Suprapubic skin (tissue), 4 donors: ENCODE results near the gene PPFIA3. TPM values are rescaled to one million over a fixed set of nuclear protein-coding genes. Genes with fewer than 3 reads are reported as not detected.

Experiments
- DNase-seq, 2 donors: peaks; one replicate each; pipeline ENCODE4 v3.0.0-alpha.2; 2019; ENCODE audit warnings: low spot score in 2 of 2
- H3K27ac ChIP-seq: fragments of 200-600 bp; sonication (generic); one replicate; pipeline ENCODE4 v1.5.1; 2019
- H3K27me3 ChIP-seq: fragments of 200-600 bp; sonication (generic); one replicate; pipeline ENCODE4 v1.5.1; 2019
- H3K36me3 ChIP-seq: fragments of 200-600 bp; sonication (generic); one replicate; pipeline ENCODE4 v1.5.1; 2019
- H3K4me1 ChIP-seq: fragments of 200-600 bp; sonication (generic); one replicate; pipeline ENCODE4 v1.5.1; 2019
- H3K4me3 ChIP-seq: fragments of 200-600 bp; sonication (generic); one replicate; pipeline ENCODE4 v1.5.1; 2019; ENCODE audit warnings: mild to moderate bottlenecking
- H3K9me3 ChIP-seq: fragments of 200-600 bp; sonication (generic); one replicate; pipeline ENCODE4 v1.5.1; 2019
- EP300 ChIP-seq: sonication (generic); formaldehyde crosslinking; IDR thresholded peaks from one replicate; pipeline ENCODE4 v1.6.1; 2017; ENCODE audit warnings: antibody characterized with exemption
- POLR2A ChIP-seq, 2 donors: fragments of 450-650 bp; IDR thresholded peaks; one replicate each; pipeline ENCODE4 v1.6.1; 2017; ENCODE audit warnings: antibody characterized with exemption in 2 of 2, mild to moderate bottlenecking in 2 of 2, moderate library complexity in 2 of 2
- POLR2AphosphoS5 ChIP-seq, 3 donors: sonication (generic); formaldehyde crosslinking; IDR thresholded peaks; one replicate each; pipeline ENCODE4 v1.6.1; 2017; ENCODE audit warnings: antibody characterized with exemption in 3 of 3
- WGBS: methylation state at CpG from one replicate; pipeline ENCODE4 v1.1.5; 2018; 5-methylcytosine and 5-hydroxymethylcytosine counted together
- total RNA-seq, 4 donors: library from RNA; depleted of rRNA; stranded (reverse); fragments of >200 nt; gene quantifications; one replicate each; pipeline ENCODE4 v1.1.0, GENCODE V29; 2016
- TF ChIP-seq, protein P1 (sequence below), 2 donors: fragments of 200-600 bp in 1 of 2; fragments of 450-650 bp in 1 of 2; sonication (generic) in 1 of 2; IDR thresholded peaks; one replicate each; pipeline ENCODE4 v1.5.1; 2016 to 2019; ENCODE audit warnings: antibody characterized with exemption in 2 of 2, mild to moderate bottlenecking in 1 of 2, moderate library complexity in 1 of 2

Gene PPFIA3
- total RNA-seq, 4 donors from 2014 or later: 42.7 to 50.1 (median 46.6) TPM

DNA sequence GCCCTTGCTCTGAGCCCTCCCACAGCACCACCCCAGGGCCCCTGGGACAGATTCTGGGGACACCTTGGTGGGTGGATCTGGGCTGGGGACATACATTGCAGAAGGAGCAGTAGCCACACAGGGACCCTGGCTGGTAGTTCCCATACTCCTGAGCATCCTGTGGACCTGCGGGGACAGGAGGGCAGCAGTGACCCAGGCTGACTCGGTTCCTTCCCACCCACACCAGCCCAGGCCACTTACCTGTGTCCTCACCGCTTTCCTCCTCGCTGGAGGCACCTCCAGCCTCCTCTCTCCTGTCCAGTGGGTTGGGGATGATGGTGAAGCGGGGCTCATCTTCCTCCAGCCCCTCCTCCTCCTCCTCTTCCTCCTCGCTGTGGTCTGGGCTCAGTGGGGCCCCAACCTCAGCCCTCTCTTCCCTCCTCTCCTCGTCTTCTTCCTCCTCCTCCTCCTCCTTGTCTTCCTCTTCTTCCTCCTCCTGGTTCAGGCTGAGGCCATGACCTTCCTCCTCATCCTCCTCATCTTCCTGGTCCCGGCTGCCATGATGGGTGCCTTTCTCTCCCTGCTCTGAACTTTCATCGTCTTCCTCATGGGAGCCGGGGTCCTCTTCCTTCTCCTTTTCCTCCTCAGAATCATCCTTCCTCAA is 33.9 kb downstream of the PPFIA3 start:
- Histone ChIP-seq H3K27ac (no peak overlapping the region), H3K4me1 (peaks cover 43% of the 10 kb centered on the region), H3K27me3 (no peaks in the 10 kb centered on the region), H3K9me3 (no peaks in the 10 kb centered on the region), H3K36me3 (no peaks in the 10 kb centered on the region), H3K4me3 (no peak overlapping the region)
- no peak for DNase-seq
- 89% methylated on average over 10 of the region's 10 CpGs for WGBS
- TF ChIP-seq, protein P1, sequence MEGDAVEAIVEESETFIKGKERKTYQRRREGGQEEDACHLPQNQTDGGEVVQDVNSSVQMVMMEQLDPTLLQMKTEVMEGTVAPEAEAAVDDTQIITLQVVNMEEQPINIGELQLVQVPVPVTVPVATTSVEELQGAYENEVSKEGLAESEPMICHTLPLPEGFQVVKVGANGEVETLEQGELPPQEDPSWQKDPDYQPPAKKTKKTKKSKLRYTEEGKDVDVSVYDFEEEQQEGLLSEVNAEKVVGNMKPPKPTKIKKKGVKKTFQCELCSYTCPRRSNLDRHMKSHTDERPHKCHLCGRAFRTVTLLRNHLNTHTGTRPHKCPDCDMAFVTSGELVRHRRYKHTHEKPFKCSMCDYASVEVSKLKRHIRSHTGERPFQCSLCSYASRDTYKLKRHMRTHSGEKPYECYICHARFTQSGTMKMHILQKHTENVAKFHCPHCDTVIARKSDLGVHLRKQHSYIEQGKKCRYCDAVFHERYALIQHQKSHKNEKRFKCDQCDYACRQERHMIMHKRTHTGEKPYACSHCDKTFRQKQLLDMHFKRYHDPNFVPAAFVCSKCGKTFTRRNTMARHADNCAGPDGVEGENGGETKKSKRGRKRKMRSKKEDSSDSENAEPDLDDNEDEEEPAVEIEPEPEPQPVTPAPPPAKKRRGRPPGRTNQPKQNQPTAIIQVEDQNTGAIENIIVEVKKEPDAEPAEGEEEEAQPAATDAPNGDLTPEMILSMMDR (IDR thresholded peaks at IDR 0.05): no peak
- TF ChIP-seq POLR2A (IDR thresholded peaks at IDR 0.05) (no peak), EP300 (no peak), POLR2AphosphoS5 (IDR thresholded peaks at IDR 0.05) (no peak)

DNA sequence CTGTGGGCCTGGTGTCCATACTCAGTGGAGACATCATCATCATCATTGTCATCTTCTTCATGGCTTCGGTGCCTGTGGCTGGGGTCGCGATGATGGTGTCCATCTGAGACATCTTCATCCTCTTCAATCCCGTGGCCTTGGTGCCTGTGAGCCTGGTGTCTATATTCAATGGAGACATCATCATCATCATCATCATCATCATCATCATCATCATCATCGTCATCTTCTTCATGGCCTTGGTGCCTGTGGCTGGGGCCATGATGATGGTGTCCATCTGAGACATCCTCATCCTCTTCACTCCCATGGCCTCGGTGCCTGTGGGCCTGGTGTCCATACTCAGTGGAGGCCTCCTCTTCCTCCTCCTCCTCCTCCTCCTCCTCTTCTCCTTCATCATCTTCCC is 34.9 kb downstream of the PPFIA3 start:
- no peaks in the 10 kb centered on the region for H3K36me3 ChIP-seq
- no peaks in the 10 kb centered on the region for H3K9me3 ChIP-seq
- H3K4me3 ChIP-seq: no peak overlapping the region
- 89% methylated on average over 6 of the region's 6 CpGs for WGBS
- no peak for DNase-seq
- H3K27me3 ChIP-seq: no peaks in the 10 kb centered on the region
- H3K4me1 ChIP-seq: peaks cover 42% of the 10 kb centered on the region
- TF ChIP-seq, protein P1 (IDR thresholded peaks at IDR 0.05): no peak
- TF ChIP-seq POLR2A (IDR thresholded peaks at IDR 0.05) (no peak), POLR2AphosphoS5 (IDR thresholded peaks at IDR 0.05) (no peak), EP300 (no peak)
- no peak overlapping the region for H3K27ac ChIP-seq

DNA sequence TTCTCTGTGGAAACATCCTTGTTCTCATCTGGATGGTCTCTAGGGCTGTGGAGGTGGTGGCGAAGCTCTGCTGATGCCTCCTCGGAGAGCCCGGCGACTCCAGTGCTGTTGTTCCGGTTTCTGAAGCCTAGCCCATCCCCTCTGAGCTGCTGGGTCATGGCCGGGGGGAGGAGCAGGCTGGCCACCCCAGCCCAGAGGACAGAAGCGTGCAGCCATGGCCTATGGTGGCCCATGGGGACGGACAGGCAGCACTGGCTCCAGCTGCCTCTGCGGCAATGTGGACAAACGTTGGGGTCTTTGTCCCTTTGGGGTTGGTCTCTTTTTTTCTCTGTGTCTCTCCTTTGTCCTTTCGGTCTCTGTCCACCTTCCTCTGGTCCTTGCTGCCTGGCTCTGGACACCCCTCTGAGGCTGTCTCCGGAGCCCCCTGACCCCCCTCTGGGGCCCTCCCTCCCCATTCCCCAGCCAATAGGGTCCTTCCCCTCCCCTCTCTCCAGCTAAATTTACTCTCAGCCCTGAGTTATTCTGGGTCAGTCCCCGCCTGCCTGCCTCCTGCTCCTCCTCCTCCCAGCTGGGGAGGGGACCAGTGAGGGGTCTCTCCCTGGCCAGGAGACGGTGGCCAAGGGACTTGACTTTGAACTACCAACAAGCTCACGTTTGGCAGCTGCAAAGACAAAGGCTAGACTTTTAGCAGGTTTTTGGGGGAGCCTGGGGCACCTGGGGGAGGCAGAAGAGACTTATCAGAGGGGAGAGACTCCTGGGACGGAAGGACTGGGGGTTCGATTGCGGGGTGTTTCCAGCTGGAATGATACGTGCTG is 35.9 kb downstream of the PPFIA3 start, which contains the start of gene HRC:
HRC (minus strand) TSS at position 392 of the 815 bp plus-strand sequence; CDS start at position 233, 159 bp downstream.
- 66% methylated on average over 13 of the region's 19 CpGs for WGBS
- H3K27ac ChIP-seq: no peak within 1 kb of the TSS
- peaks cover 39% of the 10 kb centered on the region for H3K4me1 ChIP-seq
- no peak for DNase-seq
- no peak within 1 kb of the TSS for H3K4me3 ChIP-seq
- H3K27me3 ChIP-seq: no peaks in the 10 kb centered on the region
- no peaks in the 10 kb centered on the region for H3K36me3 ChIP-seq
- TF ChIP-seq POLR2A (IDR thresholded peaks at IDR 0.05): no peak
- TF ChIP-seq, protein P1 (IDR thresholded peaks at IDR 0.05): no peak
- no peak for TF ChIP-seq EP300
- TF ChIP-seq POLR2AphosphoS5 (IDR thresholded peaks at IDR 0.05): no peak
- H3K9me3 ChIP-seq: no peaks in the 10 kb centered on the region

DNA sequence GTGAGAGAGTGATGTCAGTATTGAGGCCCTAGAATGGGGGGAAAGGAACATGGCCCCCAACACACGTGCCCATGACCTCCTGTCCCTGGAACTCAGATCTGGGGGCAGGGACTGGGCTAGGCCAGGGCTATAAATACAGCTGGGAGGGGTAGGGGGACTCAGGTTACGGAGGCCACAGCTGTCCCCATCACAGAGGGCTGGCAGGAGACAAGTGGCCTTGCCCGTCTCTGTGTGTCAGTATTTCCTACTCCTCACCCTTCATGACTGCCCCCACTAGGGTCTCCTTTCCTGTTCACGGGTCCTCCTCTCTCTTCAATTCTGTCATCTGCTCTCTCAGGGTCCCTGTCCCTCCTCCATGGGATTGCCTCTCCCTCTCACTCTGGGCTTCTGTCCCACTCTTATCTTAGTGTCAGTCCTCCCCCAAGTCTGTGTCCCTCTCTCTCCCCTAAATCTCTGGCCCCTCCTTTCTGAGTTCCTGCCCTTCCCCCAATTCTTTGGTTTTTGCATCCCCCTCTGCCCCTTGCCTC is 36.5 kb downstream of the PPFIA3 start:
- H3K9me3 ChIP-seq: no peaks in the 10 kb centered on the region
- no peaks in the 10 kb centered on the region for H3K36me3 ChIP-seq
- 67% methylated on average over 4 of the region's 4 CpGs for WGBS
- DNase-seq: no peak
- H3K4me1 ChIP-seq: peaks cover 34% of the 10 kb centered on the region
- H3K27ac ChIP-seq: no peak overlapping the region
- H3K4me3 ChIP-seq: no peak overlapping the region
- no peaks in the 10 kb centered on the region for H3K27me3 ChIP-seq
- no peak for TF ChIP-seq POLR2AphosphoS5 (IDR thresholded peaks at IDR 0.05)

DNA sequence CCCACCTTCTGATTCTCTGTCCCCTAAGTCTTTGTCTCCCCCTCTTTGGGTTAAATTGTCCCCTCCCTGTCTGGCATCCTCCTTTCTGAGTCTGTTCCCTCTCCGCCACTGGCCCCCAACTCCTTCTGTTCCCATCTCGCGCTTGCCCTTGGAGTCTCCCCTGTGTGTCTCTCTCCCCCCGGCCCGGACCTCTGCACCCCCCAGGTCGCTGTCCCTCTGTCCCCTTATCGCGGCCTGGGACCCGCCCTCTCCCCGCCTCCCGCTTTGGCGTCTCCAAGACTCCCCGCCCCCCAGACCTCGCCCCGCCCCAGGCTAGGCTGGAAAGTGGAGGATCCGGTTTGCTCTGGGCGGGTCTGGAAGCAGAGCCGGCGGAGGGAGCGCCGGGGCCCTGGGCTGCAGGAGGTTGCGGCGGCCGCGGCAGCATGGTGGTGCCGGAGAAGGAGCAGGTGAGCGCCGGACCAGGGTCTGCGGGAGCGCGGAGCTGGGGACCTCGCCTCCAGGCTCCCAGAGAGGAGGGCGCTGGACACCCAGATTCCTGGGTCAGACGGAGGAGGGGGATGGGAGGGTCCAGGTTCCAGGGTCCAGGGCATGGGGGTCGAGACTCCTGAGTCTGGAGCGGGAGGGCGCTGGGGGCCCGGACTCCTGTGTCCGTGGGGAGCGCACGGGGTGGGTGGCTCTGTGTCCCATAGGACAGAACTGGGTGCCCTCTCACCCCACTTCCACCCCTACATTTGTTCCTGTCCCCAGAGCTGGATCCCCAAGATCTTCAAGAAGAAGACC is 38.3 kb downstream of the PPFIA3 start, which contains the start of gene TRPM4:
TRPM4 (plus strand) TSS at position 348 of the 780 bp plus-strand sequence; CDS start at position 423, 75 bp downstream.
- DNase-seq: peak; percentile 95

More for the DNA sequence above, 38.3 kb downstream of the PPFIA3 start, which contains the start of gene TRPM4:
- peak within 1 kb of the TSS; percentile 91 for H3K27ac ChIP-seq
- H3K36me3 ChIP-seq: no peaks in the 10 kb centered on the region
- H3K9me3 ChIP-seq: no peaks in the 10 kb centered on the region
- TF ChIP-seq EP300: no peak
- TF ChIP-seq, protein P1 (IDR thresholded peaks at IDR 0.05): no peak
- TF ChIP-seq POLR2A (IDR thresholded peaks at IDR 0.05): no peak
- TF ChIP-seq POLR2AphosphoS5 (IDR thresholded peaks at IDR 0.05): peak in 2 of 3 donors; percentile 18 to 41
- H3K27me3 ChIP-seq: no peaks in the 10 kb centered on the region
- peak within 1 kb of the TSS; percentile 85 for H3K4me3 ChIP-seq
- 1% methylated on average over 25 of the region's 41 CpGs for WGBS
- peaks cover 20% of the 10 kb centered on the region for H3K4me1 ChIP-seq
